HG02642 (cell line): Measurements from ENCODE around the gene WWTR1.

Experiments
- ATAC-seq: cut with Tn5 transposase; IDR thresholded peaks from one replicate; pipeline ENCODE4 v1.9.1; 2021; ENCODE audit warnings: mild to moderate bottlenecking; ENCODE audit not compliant: unreplicated experiment, poor library complexity

The WWTR1 gene

GRCh38 chr3:149599236-149599635 lies 58.6 kb downstream of the WWTR1 start:
- no peak for ATAC-seq

GRCh38 chr3:149596134-149596770 lies 61.6 kb downstream of the WWTR1 start:
- ATAC-seq, result no peak

- ATAC-seq, result no peak
These were observed 64.2 kb downstream of the WWTR1 start for GRCh38 chr3:149593418-149594160.

GRCh38 chr3:149592758-149593240 lies 65.0 kb downstream of the WWTR1 start:
- no peak for ATAC-seq

GRCh38 chr3:149590691-149591441 lies 67.0 kb downstream of the WWTR1 start:
- ATAC-seq, result no peak

- no peak for ATAC-seq
These were observed 68.5 kb downstream of the WWTR1 start for GRCh38 chr3:149589332-149589731.

- ATAC-seq, result no peak
These were observed 68.9 kb downstream of the WWTR1 start for GRCh38 chr3:149588909-149589308.

GRCh38 chr3:149587383-149587782 lies 70.4 kb downstream of the WWTR1 start:
- ATAC-seq, result no peak

- no peak for ATAC-seq
These were observed 71.0 kb downstream of the WWTR1 start for GRCh38 chr3:149586871-149587270.

- peak; percentile 88 for ATAC-seq
These were observed 72.5 kb downstream of the WWTR1 start for GRCh38 chr3:149585401-149585726.

GRCh38 chr3:149583921-149584635 lies 73.7 kb downstream of the WWTR1 start:
- no peak for ATAC-seq

- no peak for ATAC-seq
These were observed 75.4 kb downstream of the WWTR1 start for GRCh38 chr3:149582395-149582794.

GRCh38 chr3:149581681-149582370 lies 76.0 kb downstream of the WWTR1 start:
- ATAC-seq, result no peak

GRCh38 chr3:149581248-149581647 lies 76.6 kb downstream of the WWTR1 start:
- ATAC-seq, result no peak

GRCh38 chr3:149579838-149580542 lies 77.8 kb downstream of the WWTR1 start:
- no peak for ATAC-seq

GRCh38 chr3:149579161-149579560 lies 78.7 kb downstream of the WWTR1 start:
- ATAC-seq, result no peak

GRCh38 chr3:149577801-149578200 lies 80.0 kb downstream of the WWTR1 start:
- no peak for ATAC-seq

GRCh38 chr3:149575961-149576564 lies 81.8 kb downstream of the WWTR1 start:
- peak; percentile 54 for ATAC-seq
